K562 (cell line): ENCODE measurements around the gene HYPK. TPM values are rescaled to one million over a fixed set of nuclear protein-coding genes. Genes with fewer than 3 reads are reported as not detected.

Experiments
- ERF ChIP-seq: fragments of 450-650 bp; formaldehyde crosslinking; IDR thresholded peaks from 2 replicates; pipeline ENCODE4 v1.4.0; 2020; ENCODE audit warnings: mild to moderate bottlenecking, mixed read lengths
- HMG20A ChIP-seq: fragments of 450-650 bp; formaldehyde crosslinking; conservative IDR thresholded peaks from 2 replicates; pipeline ENCODE4 v1.4.0; 2020; ENCODE audit warnings: mild to moderate bottlenecking, mixed read lengths
- KLF6 ChIP-seq: fragments of 250-450 bp; sonication (Bioruptor Pico); IDR thresholded peaks from 2 replicates; pipeline ENCODE4 v1.4.0; 2020; ENCODE audit warnings: mild to moderate bottlenecking, moderate library complexity, borderline replicate concordance
- MEF2D ChIP-seq: conservative IDR thresholded peaks from 2 replicates; pipeline ENCODE4 v1.6.1; 2016; ENCODE audit warnings: low read depth, missing genetic modification characterization, missing compliant biosample characterization
- MXI1 ChIP-seq: IDR thresholded peaks from 2 replicates; pipeline ENCODE4 v1.6.1; 2011; ENCODE audit warnings: low read depth, mild to moderate bottlenecking, improper control_type of control experiment, low read length
- NCOA4 ChIP-seq: fragments of 450-650 bp; IDR thresholded peaks from 2 replicates; pipeline ENCODE4 v1.6.1; 2018; ENCODE audit warnings: mild to moderate bottlenecking; ENCODE audit not compliant: partially characterized antibody
- STAT5A ChIP-seq: IDR thresholded peaks from 2 replicates; pipeline ENCODE4 v1.6.1; 2012; ENCODE audit warnings: low read length, inconsistent platforms, borderline replicate concordance
- ZKSCAN8 ChIP-seq: fragments of 200-800 bp; sonication (Bioruptor generic); IDR thresholded peaks from 2 replicates; pipeline ENCODE4 v1.6.1; 2016; ENCODE audit warnings: missing genetic modification characterization, missing compliant biosample characterization
- ZNF23 ChIP-seq: fragments of 250-450 bp; sonication (Bioruptor Pico); IDR thresholded peaks from 2 replicates; pipeline ENCODE4 v1.4.0; 2020; ENCODE audit warnings: mild to moderate bottlenecking
- polyA plus RNA-seq, 8 experiments: library from polyadenylated mRNA; depleted of rRNA in 4 of 8; stranded (reverse) in 5 of 8; unstranded in 3 of 8; fragments of >200 nt; fragmentation: Nextera tagmentation in 2 of 8; fragmentation: Illumina TruSeq in 1 of 8; extraction: Ambion mirVana in 2 of 8; extraction: Trizol in 1 of 8; gene quantifications; 2 replicates each; pipeline versions ENCODE4 v1.2.1 to v1.2.3, GENCODE V29; 2011 to 2014; ENCODE audit warnings: inconsistent platforms in 1 of 8, missing spikeins in 1 of 8
- total RNA-seq, 7 experiments: library from RNA; depleted of rRNA in 6 of 7; stranded (reverse); fragments of >200 nt in 6 of 7; fragmentation: Illumina TruSeq in 2 of 7; extraction: Trizol in 2 of 7; gene quantifications; 2 replicates each; pipeline versions ENCODE4 v1.2.1 to v1.2.3, GENCODE V29; 2011 to 2021; ENCODE audit warnings: low replicate concordance in 1 of 7
- TF ChIP-seq, protein P1 (sequence below), 2 experiments: fragments of 200-800 bp in 1 of 2; sonication (Bioruptor generic) in 1 of 2; sonication (generic) in 1 of 2; formaldehyde crosslinking in 1 of 2; IDR thresholded peaks in 1 of 2; conservative IDR thresholded peaks in 1 of 2; 2 replicates each; pipeline versions ENCODE4 v1.5.0 to v1.6.1; 2016 to 2020; ENCODE audit warnings: missing compliant biosample characterization in 1 of 2, missing genetic modification characterization in 1 of 2, missing genetic modification reagents in 1 of 2
- TF ChIP-seq, protein P2 (sequence below): fragments of 450-650 bp; formaldehyde crosslinking; IDR thresholded peaks from 2 replicates; pipeline ENCODE4 v1.4.0; 2020; ENCODE audit warnings: mild to moderate bottlenecking, moderate library complexity
- TF ChIP-seq, protein P3 (sequence below): sonication (generic); formaldehyde crosslinking; IDR thresholded peaks from 2 replicates; pipeline ENCODE4 v1.8.1; 2023; ENCODE audit warnings: missing genetic modification reagents, mild to moderate bottlenecking, borderline replicate concordance
- TF ChIP-seq, protein P4 (sequence below): sonication (generic); formaldehyde crosslinking; IDR thresholded peaks from 2 replicates; pipeline ENCODE4 v1.8.1; 2022; ENCODE audit warnings: missing genetic modification reagents
- TF ChIP-seq, protein P5 (sequence below): fragments of 450-650 bp; IDR thresholded peaks from 2 replicates; pipeline ENCODE4 v1.6.1; 2016; ENCODE audit warnings: antibody characterized with exemption

The HYPK gene
- total and polyA plus RNA-seq, 9 of the 15 experiments (the other 6 are each of a cell fraction or from before 2014, with no cell fraction given), result 7.2 to 28.0 (median 21.1) TPM

DNA sequence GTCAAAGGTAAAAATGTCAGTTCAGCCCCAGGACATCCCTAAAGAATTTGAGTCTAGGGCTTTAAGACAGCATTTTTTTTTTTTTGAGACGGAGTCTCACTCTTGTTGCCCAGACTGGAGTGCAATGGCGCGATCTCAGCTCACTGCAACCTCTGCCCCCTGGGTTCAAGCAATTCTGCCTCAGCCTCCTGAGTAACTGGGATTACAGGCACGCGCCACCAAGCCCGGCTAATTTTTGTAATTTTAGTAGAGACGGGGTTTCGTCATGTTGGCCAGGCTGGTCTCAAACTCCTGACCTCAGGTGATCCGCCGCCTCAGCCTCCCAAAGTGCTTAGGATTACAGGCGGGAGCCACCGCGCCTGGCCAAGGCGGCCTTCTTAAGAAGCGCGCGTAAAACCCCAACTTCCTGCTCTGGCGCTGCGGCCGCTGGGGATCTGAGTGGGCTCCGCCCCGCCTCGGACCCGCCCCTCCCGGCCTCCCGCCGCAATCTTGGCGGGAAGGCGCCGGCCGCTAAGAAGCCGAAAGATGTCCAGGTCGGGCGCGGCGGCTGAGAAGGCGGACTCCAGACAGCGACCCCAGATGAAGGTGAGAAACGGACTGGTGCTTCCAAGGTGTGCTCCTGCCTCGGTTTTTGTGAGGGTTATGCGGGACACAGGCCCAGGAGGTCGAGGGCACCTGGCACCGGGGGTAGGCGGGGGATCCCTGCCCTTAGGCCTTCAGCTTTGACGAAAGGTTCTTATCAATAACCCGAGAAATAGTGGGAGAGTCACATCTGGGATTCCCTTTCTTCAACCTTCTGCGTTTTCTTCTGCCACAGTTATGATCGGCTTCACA is 26.3 kb downstream of the HYPK start, which contains the start of gene WDR76 (continued):
- TF ChIP-seq, protein P1, sequence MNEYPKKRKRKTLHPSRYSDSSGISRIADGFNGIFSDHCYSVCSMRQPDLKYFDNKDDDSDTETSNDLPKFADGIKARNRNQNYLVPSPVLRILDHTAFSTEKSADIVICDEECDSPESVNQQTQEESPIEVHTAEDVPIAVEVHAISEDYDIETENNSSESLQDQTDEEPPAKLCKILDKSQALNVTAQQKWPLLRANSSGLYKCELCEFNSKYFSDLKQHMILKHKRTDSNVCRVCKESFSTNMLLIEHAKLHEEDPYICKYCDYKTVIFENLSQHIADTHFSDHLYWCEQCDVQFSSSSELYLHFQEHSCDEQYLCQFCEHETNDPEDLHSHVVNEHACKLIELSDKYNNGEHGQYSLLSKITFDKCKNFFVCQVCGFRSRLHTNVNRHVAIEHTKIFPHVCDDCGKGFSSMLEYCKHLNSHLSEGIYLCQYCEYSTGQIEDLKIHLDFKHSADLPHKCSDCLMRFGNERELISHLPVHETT (CRISPR knock-in tag; conservative IDR thresholded peaks at IDR 0.05 in 1 of 2, IDR thresholded peaks at IDR 0.05 in 1 of 2), result no peak; a peak in 1 of 4 replicates
- TF ChIP-seq MEF2D, result no peak
- TF ChIP-seq MXI1, result no peak
- no peak for TF ChIP-seq NCOA4
- TF ChIP-seq ZNF23 (CRISPR knock-in tag), result no peak
- TF ChIP-seq, protein P2, sequence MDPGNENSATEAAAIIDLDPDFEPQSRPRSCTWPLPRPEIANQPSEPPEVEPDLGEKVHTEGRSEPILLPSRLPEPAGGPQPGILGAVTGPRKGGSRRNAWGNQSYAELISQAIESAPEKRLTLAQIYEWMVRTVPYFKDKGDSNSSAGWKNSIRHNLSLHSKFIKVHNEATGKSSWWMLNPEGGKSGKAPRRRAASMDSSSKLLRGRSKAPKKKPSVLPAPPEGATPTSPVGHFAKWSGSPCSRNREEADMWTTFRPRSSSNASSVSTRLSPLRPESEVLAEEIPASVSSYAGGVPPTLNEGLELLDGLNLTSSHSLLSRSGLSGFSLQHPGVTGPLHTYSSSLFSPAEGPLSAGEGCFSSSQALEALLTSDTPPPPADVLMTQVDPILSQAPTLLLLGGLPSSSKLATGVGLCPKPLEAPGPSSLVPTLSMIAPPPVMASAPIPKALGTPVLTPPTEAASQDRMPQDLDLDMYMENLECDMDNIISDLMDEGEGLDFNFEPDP, result no peak
- TF ChIP-seq ZKSCAN8 (CRISPR knock-in tag), result 0 out of 2 replicates have a peak, but pooled peaks have one; percentile 37
- TF ChIP-seq, protein P3, sequence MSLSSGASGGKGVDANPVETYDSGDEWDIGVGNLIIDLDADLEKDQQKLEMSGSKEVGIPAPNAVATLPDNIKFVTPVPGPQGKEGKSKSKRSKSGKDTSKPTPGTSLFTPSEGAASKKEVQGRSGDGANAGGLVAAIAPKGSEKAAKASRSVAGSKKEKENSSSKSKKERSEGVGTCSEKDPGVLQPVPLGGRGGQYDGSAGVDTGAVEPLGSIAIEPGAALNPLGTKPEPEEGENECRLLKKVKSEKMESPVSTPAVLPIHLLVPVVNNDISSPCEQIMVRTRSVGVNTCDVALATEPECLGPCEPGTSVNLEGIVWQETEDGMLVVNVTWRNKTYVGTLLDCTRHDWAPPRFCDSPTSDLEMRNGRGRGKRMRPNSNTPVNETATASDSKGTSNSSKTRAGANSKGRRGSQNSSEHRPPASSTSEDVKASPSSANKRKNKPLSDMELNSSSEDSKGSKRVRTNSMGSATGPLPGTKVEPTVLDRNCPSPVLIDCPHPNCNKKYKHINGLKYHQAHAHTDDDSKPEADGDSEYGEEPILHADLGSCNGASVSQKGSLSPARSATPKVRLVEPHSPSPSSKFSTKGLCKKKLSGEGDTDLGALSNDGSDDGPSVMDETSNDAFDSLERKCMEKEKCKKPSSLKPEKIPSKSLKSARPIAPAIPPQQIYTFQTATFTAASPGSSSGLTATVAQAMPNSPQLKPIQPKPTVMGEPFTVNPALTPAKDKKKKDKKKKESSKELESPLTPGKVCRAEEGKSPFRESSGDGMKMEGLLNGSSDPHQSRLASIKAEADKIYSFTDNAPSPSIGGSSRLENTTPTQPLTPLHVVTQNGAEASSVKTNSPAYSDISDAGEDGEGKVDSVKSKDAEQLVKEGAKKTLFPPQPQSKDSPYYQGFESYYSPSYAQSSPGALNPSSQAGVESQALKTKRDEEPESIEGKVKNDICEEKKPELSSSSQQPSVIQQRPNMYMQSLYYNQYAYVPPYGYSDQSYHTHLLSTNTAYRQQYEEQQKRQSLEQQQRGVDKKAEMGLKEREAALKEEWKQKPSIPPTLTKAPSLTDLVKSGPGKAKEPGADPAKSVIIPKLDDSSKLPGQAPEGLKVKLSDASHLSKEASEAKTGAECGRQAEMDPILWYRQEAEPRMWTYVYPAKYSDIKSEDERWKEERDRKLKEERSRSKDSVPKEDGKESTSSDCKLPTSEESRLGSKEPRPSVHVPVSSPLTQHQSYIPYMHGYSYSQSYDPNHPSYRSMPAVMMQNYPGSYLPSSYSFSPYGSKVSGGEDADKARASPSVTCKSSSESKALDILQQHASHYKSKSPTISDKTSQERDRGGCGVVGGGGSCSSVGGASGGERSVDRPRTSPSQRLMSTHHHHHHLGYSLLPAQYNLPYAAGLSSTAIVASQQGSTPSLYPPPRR (CRISPR knock-in tag), result no peak
- TF ChIP-seq, protein P4, sequence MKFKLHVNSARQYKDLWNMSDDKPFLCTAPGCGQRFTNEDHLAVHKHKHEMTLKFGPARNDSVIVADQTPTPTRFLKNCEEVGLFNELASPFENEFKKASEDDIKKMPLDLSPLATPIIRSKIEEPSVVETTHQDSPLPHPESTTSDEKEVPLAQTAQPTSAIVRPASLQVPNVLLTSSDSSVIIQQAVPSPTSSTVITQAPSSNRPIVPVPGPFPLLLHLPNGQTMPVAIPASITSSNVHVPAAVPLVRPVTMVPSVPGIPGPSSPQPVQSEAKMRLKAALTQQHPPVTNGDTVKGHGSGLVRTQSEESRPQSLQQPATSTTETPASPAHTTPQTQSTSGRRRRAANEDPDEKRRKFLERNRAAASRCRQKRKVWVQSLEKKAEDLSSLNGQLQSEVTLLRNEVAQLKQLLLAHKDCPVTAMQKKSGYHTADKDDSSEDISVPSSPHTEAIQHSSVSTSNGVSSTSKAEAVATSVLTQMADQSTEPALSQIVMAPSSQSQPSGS (CRISPR knock-in tag), result no peak
- TF ChIP-seq, protein P5, sequence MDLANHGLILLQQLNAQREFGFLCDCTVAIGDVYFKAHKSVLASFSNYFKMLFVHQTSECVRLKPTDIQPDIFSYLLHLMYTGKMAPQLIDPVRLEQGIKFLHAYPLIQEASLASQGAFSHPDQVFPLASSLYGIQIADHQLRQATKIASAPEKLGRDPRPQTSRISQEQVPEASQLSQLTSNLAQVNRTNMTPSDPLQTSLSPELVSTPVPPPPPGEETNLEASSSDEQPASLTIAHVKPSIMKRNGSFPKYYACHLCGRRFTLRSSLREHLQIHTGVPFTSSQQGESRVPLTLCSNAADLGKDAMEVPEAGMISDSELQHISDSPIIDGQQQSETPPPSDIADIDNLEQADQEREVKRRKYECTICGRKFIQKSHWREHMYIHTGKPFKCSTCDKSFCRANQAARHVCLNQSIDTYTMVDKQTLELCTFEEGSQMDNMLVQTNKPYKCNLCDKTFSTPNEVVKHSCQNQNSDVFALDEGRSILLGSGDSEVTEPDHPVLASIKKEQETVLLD, result no peak
- TF ChIP-seq STAT5A, result no peak
- no peak for TF ChIP-seq ERF (CRISPR knock-in tag)
- 0 out of 2 replicates have a peak, but pooled peaks have one; percentile 44 for TF ChIP-seq KLF6
- TF ChIP-seq HMG20A (CRISPR knock-in tag), result no peak
